HG03439 (cell line): ENCODE data around the gene ADAMTS12.

Experiments used
- ATAC-seq: cut with Tn5 transposase; IDR thresholded peaks from one replicate; pipeline ENCODE4 v1.9.1; 2021; ENCODE audit warnings: mild to moderate bottlenecking, moderate library complexity; ENCODE audit not compliant: unreplicated experiment

The ADAMTS12 gene

DNA sequence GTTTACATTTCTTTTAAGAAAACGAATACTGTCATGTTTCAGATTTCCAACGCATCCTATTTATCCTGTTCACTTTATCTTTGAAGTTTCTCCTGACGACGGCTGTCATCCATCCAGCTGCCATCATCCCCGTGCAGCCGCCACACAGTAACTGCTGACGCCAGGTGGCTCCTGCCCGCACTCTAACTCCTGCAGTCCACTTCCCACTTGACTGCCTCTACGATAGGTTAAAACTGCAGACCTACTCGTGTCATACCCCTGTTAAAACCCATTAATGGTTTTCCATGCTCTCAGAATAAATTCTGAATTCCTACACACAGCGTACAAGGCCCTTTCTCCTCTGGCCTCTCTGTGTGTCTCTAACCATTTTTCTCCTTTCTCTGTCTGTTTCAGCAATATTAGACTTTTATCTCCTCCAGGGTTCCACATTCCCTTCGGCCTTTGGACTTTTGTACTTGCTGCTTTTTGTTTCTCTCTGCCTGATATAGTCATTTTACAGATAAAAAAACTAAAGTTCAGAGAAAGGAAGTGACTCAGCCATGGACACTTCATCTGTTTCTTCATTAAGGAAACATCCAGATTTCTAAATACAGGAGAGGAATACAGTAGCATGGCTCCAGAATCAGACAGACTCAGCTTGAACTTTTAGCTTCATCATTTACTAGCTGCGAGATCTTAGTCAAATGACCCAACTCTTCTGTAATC is 84.9 kb downstream of the ADAMTS12 start:
- no peak for ATAC-seq

GRCh38 chr5:33801292-33801691 is 90.5 kb downstream of the ADAMTS12 start:
- ATAC-seq: no peak

DNA sequence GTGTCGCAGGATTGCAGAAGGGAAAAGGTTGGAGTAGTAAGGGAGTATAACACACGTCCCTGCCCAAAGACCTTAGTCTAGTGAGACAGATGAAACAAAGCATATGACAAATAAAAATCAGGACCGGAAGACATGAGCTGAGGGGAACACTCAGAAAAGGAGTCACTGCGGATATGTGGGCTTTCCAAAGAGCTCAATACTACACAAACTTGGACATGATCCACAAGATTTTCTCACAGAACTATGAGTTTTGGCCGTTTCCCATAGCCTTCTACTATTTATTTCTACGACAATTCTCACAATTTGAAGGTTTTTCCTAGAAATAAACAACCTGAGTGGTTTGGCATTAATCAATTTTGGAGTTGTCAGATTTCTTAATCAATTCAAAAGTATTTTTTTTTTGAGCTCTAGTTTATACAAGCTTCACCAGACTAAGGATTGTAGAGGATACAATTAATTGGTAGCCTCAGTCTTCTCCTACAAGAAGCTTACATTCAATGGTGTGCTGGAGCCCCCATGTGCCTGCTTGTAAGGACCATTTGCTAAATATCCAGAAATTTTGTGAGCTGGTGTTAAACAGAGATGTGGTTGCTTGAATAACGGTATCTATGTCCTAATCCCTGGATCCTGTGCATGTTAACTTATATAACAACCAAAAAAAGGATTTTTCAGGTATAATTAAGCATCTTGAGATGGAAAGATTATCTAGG is 91.4 kb downstream of the ADAMTS12 start:
- no peak for ATAC-seq

- ATAC-seq: no peak
Measured at GRCh38 chr5:33795496-33795895, 96.3 kb downstream of the ADAMTS12 start.

DNA sequence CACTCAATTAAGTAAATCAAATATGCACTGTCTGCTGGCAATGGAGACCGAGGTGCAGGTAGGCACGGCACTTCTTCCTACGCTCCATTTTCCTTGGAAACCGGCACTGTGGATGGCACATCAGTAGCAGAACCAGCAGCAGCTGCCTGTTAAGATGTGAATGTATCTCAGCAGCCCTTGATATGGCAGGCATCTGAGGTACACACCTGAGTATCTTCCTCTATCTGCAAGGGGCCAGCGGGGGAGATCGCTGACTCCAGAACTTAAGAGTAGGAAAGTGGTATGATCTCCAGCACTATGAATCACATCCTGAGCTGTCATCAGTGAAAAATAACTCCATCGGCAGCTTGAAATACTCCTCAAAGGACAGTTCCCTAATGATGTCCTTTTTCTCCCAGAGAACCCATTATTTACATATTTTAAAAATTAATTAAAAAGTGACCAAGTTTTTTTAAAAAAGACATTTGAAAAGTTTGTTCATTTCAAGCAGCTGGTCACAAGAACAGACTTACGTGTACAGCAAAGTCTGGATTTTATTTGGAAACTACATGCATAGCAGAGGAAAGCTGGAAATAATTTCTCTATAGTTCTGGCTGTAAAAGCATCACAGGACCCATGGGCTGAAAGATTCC is 97.1 kb downstream of the ADAMTS12 start:
- ATAC-seq: no peak

DNA sequence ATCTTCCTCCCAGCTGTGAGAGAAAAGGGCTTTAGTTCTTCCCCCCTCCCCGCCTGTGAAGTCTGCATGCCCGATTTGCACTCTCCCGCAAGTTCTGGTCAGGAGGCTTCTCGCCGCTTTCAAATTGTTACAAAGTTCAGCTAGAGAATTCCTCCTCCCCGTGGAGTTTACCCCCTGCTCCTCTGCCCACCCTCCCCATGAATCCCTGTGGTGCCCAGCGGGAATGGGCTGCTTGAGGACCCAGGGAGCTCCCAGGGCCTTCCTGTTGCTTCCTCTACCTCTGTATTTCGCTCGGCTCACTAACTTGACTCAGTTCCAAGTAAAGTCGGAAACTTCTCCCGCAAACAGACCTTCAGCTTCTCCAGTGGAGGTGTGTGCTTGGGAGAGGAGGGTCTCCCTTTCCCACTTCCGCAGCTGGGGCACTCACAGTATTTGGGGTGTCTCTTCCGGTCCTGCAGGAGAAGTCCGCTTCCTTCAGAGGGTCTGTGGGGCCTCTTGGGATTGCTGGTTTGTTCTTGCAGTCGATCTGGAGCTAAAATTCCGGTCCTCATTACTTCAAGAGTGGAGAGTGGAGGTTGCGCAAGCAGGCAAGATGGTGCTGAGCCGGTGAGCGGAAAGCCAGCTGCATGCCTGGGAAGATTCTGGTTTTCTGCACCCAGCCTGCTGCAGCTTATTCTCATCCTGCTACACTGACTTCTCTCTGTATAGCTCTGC is 97.8 kb downstream of the ADAMTS12 start:
- no peak for ATAC-seq

- ATAC-seq: no peak
Measured at GRCh38 chr5:33793276-33793675, 98.5 kb downstream of the ADAMTS12 start.

DNA sequence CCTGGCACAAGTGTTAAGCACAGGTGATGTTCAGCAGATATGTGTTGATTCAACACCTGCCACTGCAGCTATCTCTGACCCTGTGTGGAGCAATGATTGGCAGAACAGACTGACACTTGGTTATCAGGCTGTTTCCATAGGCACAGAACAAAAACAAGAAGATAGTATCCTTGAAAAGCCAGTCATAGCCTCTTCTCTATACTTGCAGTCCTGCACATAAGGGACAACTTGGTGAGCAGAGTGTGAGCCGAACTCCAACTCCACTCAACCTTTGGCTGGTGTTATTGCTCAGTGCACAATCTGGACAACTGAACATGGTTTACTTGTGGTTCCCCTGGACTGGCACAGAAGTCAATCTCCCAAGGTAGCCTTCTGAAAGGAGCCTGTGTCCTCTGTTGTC is 99.2 kb downstream of the ADAMTS12 start:
- ATAC-seq: no peak

- ATAC-seq: no peak
Measured at GRCh38 chr5:33789567-33789957, 102.2 kb downstream of the ADAMTS12 start.

- ATAC-seq: no peak
Measured at GRCh38 chr5:33788922-33789566, 102.7 kb downstream of the ADAMTS12 start.

GRCh38 chr5:33785571-33785970 is 106.2 kb downstream of the ADAMTS12 start:
- ATAC-seq: no peak

GRCh38 chr5:33781286-33781685 is 110.5 kb downstream of the ADAMTS12 start:
- ATAC-seq: no peak

DNA sequence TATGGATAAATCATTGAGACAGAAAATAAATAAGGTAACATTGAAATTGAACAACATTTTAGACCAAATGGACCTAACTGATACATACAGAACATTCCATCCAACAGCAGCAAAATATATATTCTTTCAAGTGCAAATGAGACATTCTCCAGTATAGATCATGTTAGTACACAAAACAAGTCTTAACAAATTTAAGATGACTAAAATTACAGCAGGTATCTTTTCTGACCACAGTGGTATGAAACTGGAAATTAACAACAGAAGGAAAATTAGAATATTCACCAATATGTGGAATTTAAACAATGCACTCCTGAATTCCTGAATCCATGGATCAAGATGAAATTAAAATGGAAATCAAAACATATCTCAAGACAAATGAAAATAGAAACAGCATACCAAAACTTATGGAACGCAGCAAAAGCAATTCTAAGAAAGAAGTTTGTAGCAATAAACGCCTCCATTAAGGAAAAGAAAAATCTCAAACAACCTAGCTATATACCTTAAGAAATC is 115.6 kb downstream of the ADAMTS12 start:
- no peak for ATAC-seq

GRCh38 chr5:33774341-33774740 is 117.4 kb downstream of the ADAMTS12 start:
- no peak for ATAC-seq

GRCh38 chr5:33772380-33772897 is 119.4 kb downstream of the ADAMTS12 start:
- ATAC-seq: no peak

GRCh38 chr5:33769968-33770367 is 121.8 kb downstream of the ADAMTS12 start:
- ATAC-seq: no peak

DNA sequence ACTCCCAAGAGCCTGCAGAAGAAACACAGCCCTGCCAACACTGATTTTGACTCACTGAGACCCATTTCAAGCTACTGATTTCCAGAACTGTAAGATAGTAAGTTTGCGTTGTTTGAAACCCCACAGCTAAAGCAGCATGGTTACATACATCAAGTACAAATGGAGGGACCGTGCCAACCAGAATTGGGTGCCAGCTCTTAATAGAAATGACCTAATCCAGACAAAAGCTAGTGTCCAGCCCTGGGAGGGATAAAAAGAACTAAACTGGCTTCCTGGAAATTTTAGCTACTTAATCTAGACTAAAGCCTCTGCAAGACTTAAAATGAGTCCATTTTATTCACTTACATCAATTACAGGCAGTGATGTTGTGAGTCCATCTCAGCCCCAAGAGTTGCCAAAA is 122.6 kb downstream of the ADAMTS12 start:
- no peak for ATAC-seq

- ATAC-seq: no peak
Measured at GRCh38 chr5:33766023-33766422, 125.8 kb downstream of the ADAMTS12 start.

DNA sequence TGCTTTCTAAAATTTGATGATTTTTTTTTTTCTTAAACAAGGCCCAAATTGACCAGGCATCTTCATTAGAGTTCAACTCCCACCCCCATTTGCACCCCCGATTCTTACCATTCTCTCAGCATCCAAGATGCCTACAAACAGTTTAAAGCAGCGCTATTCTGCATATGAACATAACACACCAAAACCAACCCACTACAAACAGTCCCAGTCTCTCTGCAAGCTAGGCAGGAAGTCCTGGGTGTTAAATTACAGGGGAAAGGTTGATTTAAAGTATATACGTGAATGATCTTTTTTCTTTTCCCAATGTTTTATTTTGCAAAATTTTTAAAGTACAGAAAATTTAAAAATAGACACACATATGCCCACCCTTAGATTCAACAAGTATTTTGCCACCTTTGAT is 127.0 kb downstream of the ADAMTS12 start:
- no peak for ATAC-seq

GRCh38 chr5:33763435-33763834 is 128.4 kb downstream of the ADAMTS12 start:
- ATAC-seq: no peak

DNA sequence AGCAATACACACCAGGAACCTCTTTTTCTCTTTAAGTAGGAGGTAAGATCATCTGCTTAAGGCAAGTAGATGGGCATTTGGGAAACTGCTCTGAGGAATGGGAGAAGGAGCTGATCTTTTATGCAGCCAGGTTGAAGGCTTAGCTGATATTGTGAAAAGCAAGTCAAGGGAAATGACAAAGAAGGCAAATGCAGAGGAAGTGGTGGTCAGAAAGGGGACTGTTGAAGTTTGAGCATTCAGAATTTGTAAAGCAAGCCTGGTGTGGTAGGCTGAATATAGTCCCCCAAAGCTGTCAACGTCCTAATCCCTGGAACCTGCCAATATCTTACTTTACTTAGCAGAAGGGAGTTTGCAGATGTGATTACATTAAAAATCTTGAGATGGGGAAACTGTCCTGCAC is 128.9 kb downstream of the ADAMTS12 start:
- ATAC-seq: no peak
